GF-D8 (cell line): ENCODE data around the gene KAZN.

Experiments used
- DNase-seq: peaks from one replicate; lab custom pipeline; 2025; lab: John Stamatoyannopoulos, UW

The KAZN gene

GRCh38 chr1:15062479-15063099, 464.1 kb downstream of the KAZN start:
- DNase-seq = no peak

- DNase-seq = no peak
Measured at GRCh38 chr1:15063346-15063745, 464.9 kb downstream of the KAZN start.

GRCh38 chr1:15063783-15064182, 465.3 kb downstream of the KAZN start:
- no peak for DNase-seq

GRCh38 chr1:15064217-15064929, 465.9 kb downstream of the KAZN start:
- no peak for DNase-seq

GRCh38 chr1:15065291-15065690, 466.8 kb downstream of the KAZN start:
- DNase-seq = no peak

- DNase-seq = no peak
Measured at GRCh38 chr1:15065736-15066135, 467.3 kb downstream of the KAZN start.

GRCh38 chr1:15066191-15066590, 467.7 kb downstream of the KAZN start:
- no peak for DNase-seq

- no peak for DNase-seq
Measured at GRCh38 chr1:15067148-15067547, 468.7 kb downstream of the KAZN start.

- no peak for DNase-seq
Measured at GRCh38 chr1:15068152-15068551, 469.7 kb downstream of the KAZN start.

- no peak for DNase-seq
Measured at GRCh38 chr1:15068997-15069396, 470.5 kb downstream of the KAZN start.

GRCh38 chr1:15070145-15070748, 471.8 kb downstream of the KAZN start:
- DNase-seq = no peak

- DNase-seq = no peak
Measured at GRCh38 chr1:15071936-15072335, 473.5 kb downstream of the KAZN start.

GRCh38 chr1:15073799-15074308, 475.4 kb downstream of the KAZN start:
- no peak for DNase-seq

GRCh38 chr1:15075175-15075574, 476.7 kb downstream of the KAZN start:
- DNase-seq = no peak

GRCh38 chr1:15075817-15076216, 477.3 kb downstream of the KAZN start:
- no peak for DNase-seq

- no peak for DNase-seq
Measured at GRCh38 chr1:15076807-15077206, 478.3 kb downstream of the KAZN start.

- no peak for DNase-seq
Measured at GRCh38 chr1:15077384-15077783, 478.9 kb downstream of the KAZN start.

- no peak for DNase-seq
Measured at GRCh38 chr1:15080328-15081007, 482.0 kb downstream of the KAZN start.

- DNase-seq = no peak
Measured at GRCh38 chr1:15081102-15081501, 482.6 kb downstream of the KAZN start.

- DNase-seq = no peak
Measured at GRCh38 chr1:15083578-15083977, 485.1 kb downstream of the KAZN start.

- DNase-seq = no peak
Measured at GRCh38 chr1:15088281-15088971, 489.9 kb downstream of the KAZN start.
